NCI-H1105 (cell line): ENCODE measurements around the gene TTLL3.
"Not testable (repeated sequence)": the region's sequence is repeated elsewhere in the genome, so short reads cannot be mapped to it uniquely, and the experiment has no call there.

Experiments
- DNase-seq: peaks from one replicate; lab custom pipeline; 2025; lab: John Stamatoyannopoulos, UW

The TTLL3 gene

GRCh38 chr3:9809615-9810432 is at the start of gene TTLL3:
TSS of gene TTLL3 (plus strand) at chr3:9810262. CDS start at chr3:9810662, 400 bp downstream.
- DNase-seq = peak; percentile 46

- no peak for DNase-seq
These were observed 49.1 kb upstream of the TTLL3 start for GRCh38 chr3:9760779-9761505.

- DNase-seq = no peak
These were observed 48.1 kb upstream of the TTLL3 start for GRCh38 chr3:9761919-9762318.

- DNase-seq = no peak
These were observed 47.2 kb upstream of the TTLL3 start for GRCh38 chr3:9762871-9763270.

- DNase-seq = no peak
These were observed 44.2 kb upstream of the TTLL3 start for GRCh38 chr3:9765865-9766264.

GRCh38 chr3:9767418-9767817 is 42.6 kb upstream of the TTLL3 start:
- no peak for DNase-seq

- no peak for DNase-seq
These were observed 41.8 kb upstream of the TTLL3 start for GRCh38 chr3:9768141-9768775.

- no peak for DNase-seq
These were observed 41.0 kb upstream of the TTLL3 start for GRCh38 chr3:9769012-9769411.

GRCh38 chr3:9769426-9770275 is 40.4 kb upstream of the TTLL3 start, which contains the start of gene CAMK1:
TSS of gene CAMK1 (minus strand) at chr3:9769947. CDS start at chr3:9767749, 2,198 bp downstream.
- peak; percentile 9 for DNase-seq

GRCh38 chr3:9770276-9770812 is 39.7 kb upstream of the TTLL3 start:
- DNase-seq = no peak

GRCh38 chr3:9771007-9771406 is 39.1 kb upstream of the TTLL3 start:
- DNase-seq = not testable (repeated sequence)

- no peak for DNase-seq
These were observed 33.0 kb upstream of the TTLL3 start for GRCh38 chr3:9776896-9777693.

GRCh38 chr3:9777694-9778021 is 32.4 kb upstream of the TTLL3 start:
- DNase-seq = no peak

GRCh38 chr3:9778143-9779074 is 31.7 kb upstream of the TTLL3 start:
- DNase-seq = no peak

- no peak for DNase-seq
These were observed 30.9 kb upstream of the TTLL3 start for GRCh38 chr3:9779075-9779593.

- no peak for DNase-seq
These were observed 30.2 kb upstream of the TTLL3 start for GRCh38 chr3:9779721-9780457.

- DNase-seq = no peak
These were observed 29.6 kb upstream of the TTLL3 start for GRCh38 chr3:9780458-9780812.

GRCh38 chr3:9780910-9781309 is 29.2 kb upstream of the TTLL3 start:
- DNase-seq = no peak

- no peak for DNase-seq
These were observed 28.5 kb upstream of the TTLL3 start for GRCh38 chr3:9781551-9781950.
